CD8-positive, alpha-beta memory T cell (primary cell): ENCODE results near the gene GC. TPM values are rescaled to one million over a fixed set of nuclear protein-coding genes. Genes with fewer than 3 reads are reported as not detected.
"Not testable (repeated sequence)": the region's sequence is repeated elsewhere in the genome, so short reads cannot be mapped to it uniquely, and the experiment has no call there.

Source experiments
- CTCF ChIA-PET: fragments of 350-600 bp; sonication (Branson Sonifier 250); formaldehyde crosslinking; loops from one replicate; lab custom pipeline; 2021; ENCODE audit warnings: antibody characterized with exemption; lab: Charles Lee
- POLR2A ChIA-PET: fragments of 350-600 bp; sonication (Branson Sonifier 250); formaldehyde crosslinking; loops from one replicate; lab custom pipeline; 2021; ENCODE audit warnings: antibody characterized with exemption; lab: Charles Lee
- DNase-seq, 5 donors: peaks; one replicate each; pipeline versions ENCODE4 v3.0.0 to v3.0.0-alpha.2; 2020 to 2022; ENCODE audit warnings: mixed read lengths in 1 of 5
- H3K27ac ChIP-seq: one replicate; pipeline ENCODE4 v1.7.0; 2013; ENCODE audit warnings: low read depth, mild to moderate bottlenecking, low read length, moderate library complexity
- H3K27me3 ChIP-seq: 2 replicates; pipeline ENCODE4 v1.7.0; 2013; ENCODE audit warnings: low read length, mild to moderate bottlenecking; ENCODE audit not compliant: insufficient read depth, poor library complexity, severe bottlenecking
- H3K36me3 ChIP-seq: 2 replicates; pipeline ENCODE4 v1.7.0; 2013; ENCODE audit warnings: mild to moderate bottlenecking, low read length, moderate library complexity; ENCODE audit not compliant: insufficient read depth
- H3K4me1 ChIP-seq: 2 replicates; pipeline ENCODE4 v1.7.0; 2013; ENCODE audit warnings: mild to moderate bottlenecking, low read length, moderate library complexity; ENCODE audit not compliant: insufficient read depth
- H3K4me3 ChIP-seq: 2 replicates; pipeline ENCODE4 v1.7.0; 2013; ENCODE audit warnings: mild to moderate bottlenecking, low read length
- H3K9me3 ChIP-seq: 2 replicates; pipeline ENCODE4 v1.7.0; 2013; ENCODE audit warnings: mild to moderate bottlenecking, low read length
- H3K27ac Mint-ChIP-seq, 8 donors: one replicate each; pipeline ENCODE4 v1.8.0; 2020 to 2021; ENCODE audit warnings: mixed read lengths in 8 of 8, mild to moderate bottlenecking in 6 of 8, inconsistent platforms in 3 of 8, moderate library complexity in 3 of 8
- H3K27me3 Mint-ChIP-seq, 2 donors: one replicate each; pipeline ENCODE4 v1.8.0; 2020 to 2021; ENCODE audit warnings: mixed read lengths in 2 of 2, mild to moderate bottlenecking in 1 of 2, moderate library complexity in 1 of 2
- H3K36me3 Mint-ChIP-seq, 3 donors: one replicate each; pipeline ENCODE4 v1.8.0; 2020 to 2021; ENCODE audit warnings: mixed read lengths in 3 of 3, inconsistent platforms in 1 of 3, mild to moderate bottlenecking in 1 of 3
- H3K4me1 Mint-ChIP-seq, 3 donors: one replicate each; pipeline ENCODE4 v1.8.0; 2020 to 2021; ENCODE audit warnings: mixed read lengths in 3 of 3, inconsistent platforms in 1 of 3, mild to moderate bottlenecking in 1 of 3
- H3K4me3 Mint-ChIP-seq, 7 donors: one replicate each; pipeline ENCODE4 v1.8.0; 2020 to 2021; ENCODE audit warnings: mixed read lengths in 7 of 7, mild to moderate bottlenecking in 6 of 7, moderate library complexity in 4 of 7, inconsistent platforms in 2 of 7
- H3K9me3 Mint-ChIP-seq, 5 donors: one replicate each; pipeline ENCODE4 v1.8.0; 2020 to 2022; ENCODE audit warnings: mixed read lengths in 5 of 5, mild to moderate bottlenecking in 3 of 5, moderate library complexity in 2 of 5, inconsistent platforms in 1 of 5
- polyA plus RNA-seq: library from polyadenylated mRNA; unstranded; fragments of 300-500 nt; fragmentation: Illumina TruSeq; gene quantifications from one replicate; pipeline ENCODE4 v1.2.3, GENCODE V29; 2021
- total RNA-seq, 2 experiments: library from RNA; stranded (reverse); gene quantifications; one replicate each; pipeline ENCODE4 v1.2.3, GENCODE V29; 2021

GC gene
- total and polyA plus RNA-seq, 3 experiments from 2014 or later = not detected

DNA sequence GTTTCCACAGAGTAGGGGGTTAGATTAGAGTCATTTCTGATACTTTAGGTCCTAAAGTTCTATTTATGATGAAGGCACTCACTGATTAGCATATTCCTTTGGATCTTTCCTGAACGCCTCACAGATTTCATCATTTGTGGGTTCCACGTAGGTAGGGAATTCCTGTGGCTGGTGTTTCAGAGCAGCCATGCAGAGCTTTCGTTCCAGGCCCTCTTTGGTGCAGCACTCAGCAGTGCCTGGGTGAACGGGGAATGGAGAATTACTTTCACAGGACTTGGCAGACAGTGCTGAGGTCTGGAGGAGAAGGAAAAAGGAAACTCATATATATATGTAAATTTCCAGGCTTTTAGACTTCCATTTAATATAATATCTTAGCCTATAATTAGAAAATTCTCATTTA is 18.5 kb downstream of the GC start:
- POLR2A ChIA-PET = no interaction called here
- CTCF ChIA-PET = no interaction called here
- no peak overlapping the region for H3K27ac ChIP-seq
- no peaks in the 10 kb centered on the region for H3K36me3 ChIP-seq
- Mint-ChIP-seq H3K36me3 (no peaks in the 10 kb centered on the region), H3K4me3 (no peak overlapping the region), H3K9me3 (peaks cover 0 to under 1% (median 0%) of the 10 kb centered on the region in 5 donors), H3K27ac (no peak overlapping the region), H3K27me3 (peaks cover 1 to 13% of the 10 kb centered on the region in 2 donors), H3K4me1 (peaks cover 0 to 1% (median 0%) of the 10 kb centered on the region in 3 donors)
- H3K27me3 ChIP-seq = no peaks in the 10 kb centered on the region
- H3K4me3 ChIP-seq = no peak overlapping the region
- no peaks in the 10 kb centered on the region for H3K9me3 ChIP-seq
- no peak for DNase-seq
- no peaks in the 10 kb centered on the region for H3K4me1 ChIP-seq

DNA sequence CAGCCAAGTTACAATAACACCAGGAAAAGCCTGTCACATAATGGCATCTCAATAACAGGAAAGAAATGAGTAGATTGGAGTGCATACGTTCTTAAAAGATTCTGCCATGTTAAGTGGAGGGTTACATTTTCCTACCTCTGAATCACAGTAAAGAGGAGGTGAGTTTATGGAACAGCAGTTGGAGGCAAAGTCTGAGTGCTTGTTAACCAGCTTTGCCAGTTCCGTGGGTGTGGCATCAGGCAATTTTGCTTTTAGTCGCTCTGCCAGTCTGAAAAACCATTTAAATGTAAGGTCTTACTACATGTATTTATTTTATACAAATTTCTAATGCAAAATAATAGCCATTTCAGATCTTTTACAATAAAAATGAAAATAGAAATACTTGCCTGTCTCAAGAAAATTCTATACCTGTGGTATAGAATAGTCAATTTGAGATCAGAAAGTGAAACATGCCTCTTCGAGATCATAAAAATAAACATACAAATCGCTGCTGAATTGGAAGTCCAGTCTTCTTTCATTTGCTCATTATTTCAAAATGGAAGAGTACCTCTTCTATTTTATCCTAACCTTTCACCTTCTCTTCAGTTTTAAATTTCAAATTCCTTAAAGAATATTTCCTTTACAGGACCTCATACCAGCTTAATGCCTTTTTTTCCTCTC is 31.4 kb downstream of the GC start:
- no peak overlapping the region for H3K4me3 Mint-ChIP-seq
- Histone ChIP-seq H3K4me3 (no peak overlapping the region), H3K9me3 (no peaks in the 10 kb centered on the region), H3K27ac (no peak overlapping the region), H3K4me1 (no peaks in the 10 kb centered on the region), H3K36me3 (no peaks in the 10 kb centered on the region), H3K27me3 (no peaks in the 10 kb centered on the region)
- CTCF ChIA-PET = no interaction called here
- H3K4me1 Mint-ChIP-seq = no peaks in the 10 kb centered on the region
- DNase-seq = no peak
- H3K36me3 Mint-ChIP-seq = no peaks in the 10 kb centered on the region
- H3K9me3 Mint-ChIP-seq = no peaks in the 10 kb centered on the region
- H3K27ac Mint-ChIP-seq = no peak overlapping the region
- POLR2A ChIA-PET = no interaction called here
- peaks cover 0 to 10% of the 10 kb centered on the region in 2 donors for H3K27me3 Mint-ChIP-seq

- ChIA-PET CTCF (no interaction called here), POLR2A (no interaction called here)
- no peaks in the 10 kb centered on the region for H3K27me3 ChIP-seq
- no peak for DNase-seq
- Mint-ChIP-seq H3K9me3 (no peaks in the 10 kb centered on the region), H3K27ac (no peak overlapping the region), H3K4me1 (no peaks in the 10 kb centered on the region), H3K36me3 (no peaks in the 10 kb centered on the region), H3K27me3 (peaks cover 2 to 9% of the 10 kb centered on the region in 2 donors), H3K4me3 (no peak overlapping the region)
- no peaks in the 10 kb centered on the region for H3K4me1 ChIP-seq
- H3K9me3 ChIP-seq = no peaks in the 10 kb centered on the region
- H3K36me3 ChIP-seq = no peaks in the 10 kb centered on the region
- H3K27ac ChIP-seq = no peak overlapping the region
- no peak overlapping the region for H3K4me3 ChIP-seq
Measured at GRCh38 chr4:71749008-71749594, 34.8 kb downstream of the GC start.

GRCh38 chr4:71746379-71746778 is 37.5 kb downstream of the GC start:
- POLR2A ChIA-PET = no interaction called here
- H3K36me3 ChIP-seq = no peaks in the 10 kb centered on the region
- no peak overlapping the region for H3K4me3 Mint-ChIP-seq
- CTCF ChIA-PET = interaction anchor here (0.6 kb wide), 1 partner anchor 473 kb away, joined by 3 read pairs; no protein-coding TSS in a partner anchor
- no peaks in the 10 kb centered on the region for H3K9me3 ChIP-seq
- H3K27ac Mint-ChIP-seq = no peak overlapping the region
- H3K36me3 Mint-ChIP-seq = no peaks in the 10 kb centered on the region
- H3K4me3 ChIP-seq = no peak overlapping the region
- H3K4me1 Mint-ChIP-seq = no peaks in the 10 kb centered on the region
- H3K27me3 ChIP-seq = no peaks in the 10 kb centered on the region
- H3K9me3 Mint-ChIP-seq = no peaks in the 10 kb centered on the region
- DNase-seq = no peak
- H3K27me3 Mint-ChIP-seq = peaks cover 4 to 20% of the 10 kb centered on the region in 2 donors
- H3K27ac ChIP-seq = no peak overlapping the region
- H3K4me1 ChIP-seq = no peaks in the 10 kb centered on the region

DNA sequence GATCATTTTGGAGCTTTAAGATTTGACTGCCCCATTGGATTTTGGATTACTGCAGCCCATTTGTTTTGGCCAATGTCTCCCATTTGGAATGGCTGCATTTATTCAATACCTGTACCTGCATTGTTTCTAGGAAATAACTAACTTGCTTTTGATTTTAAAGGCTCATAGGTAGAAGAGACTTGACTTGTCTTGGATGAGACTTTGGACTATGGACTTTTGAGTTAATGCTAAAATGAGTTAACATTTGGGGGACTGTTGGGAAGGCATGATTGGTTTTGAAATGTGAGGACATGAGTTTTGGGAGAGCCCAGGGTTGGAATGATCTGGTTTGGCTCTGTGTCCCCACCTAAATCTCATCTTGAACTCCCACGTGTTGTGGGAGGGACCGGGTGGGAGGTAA is 45.1 kb downstream of the GC start:
- H3K27me3 ChIP-seq, H3K36me3 Mint-ChIP-seq, H3K4me1 Mint-ChIP-seq, CTCF ChIA-PET, H3K27ac Mint-ChIP-seq, DNase-seq, H3K36me3 ChIP-seq, H3K4me3 ChIP-seq, H3K4me1 ChIP-seq, H3K27ac ChIP-seq, POLR2A ChIA-PET, H3K9me3 Mint-ChIP-seq, H3K9me3 ChIP-seq, H3K4me3 Mint-ChIP-seq: not testable (repeated sequence)
- peaks cover 5 to 12% of the 10 kb centered on the region in 2 donors for H3K27me3 Mint-ChIP-seq

DNA sequence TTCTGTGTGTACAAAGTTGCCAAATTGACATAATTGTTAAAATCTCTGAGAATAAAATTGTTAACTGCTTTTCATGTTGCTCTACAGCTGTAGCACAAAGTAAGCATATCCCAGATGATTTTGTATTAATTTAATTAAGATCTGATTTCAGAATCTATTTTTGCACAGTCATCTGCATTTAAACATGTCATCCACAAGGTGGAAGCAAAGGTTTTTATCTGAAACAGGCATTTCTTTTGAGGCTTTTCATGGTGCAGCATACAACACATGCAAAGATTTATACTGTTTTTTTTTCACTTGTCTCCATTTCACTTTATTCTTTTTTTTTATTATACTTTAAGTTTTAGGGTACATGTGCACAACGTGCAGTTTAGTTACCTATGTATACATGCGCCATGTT is 51.2 kb downstream of the GC start:
- Mint-ChIP-seq H3K36me3 (peaks cover 0 to 4% (median 0%) of the 10 kb centered on the region in 3 donors), H3K4me1 (no peaks in the 10 kb centered on the region), H3K4me3 (no peak overlapping the region), H3K27me3 (peaks cover 8 to 17% of the 10 kb centered on the region in 2 donors), H3K9me3 (peaks cover 0 to 7% (median 3%) of the 10 kb centered on the region in 5 donors), H3K27ac (no peak overlapping the region)
- H3K9me3 ChIP-seq = no peaks in the 10 kb centered on the region
- H3K36me3 ChIP-seq = no peaks in the 10 kb centered on the region
- H3K4me1 ChIP-seq = no peaks in the 10 kb centered on the region
- CTCF ChIA-PET = no interaction called here
- no peak for DNase-seq
- no peak overlapping the region for H3K27ac ChIP-seq
- no peak overlapping the region for H3K4me3 ChIP-seq
- POLR2A ChIA-PET = no interaction called here
- no peaks in the 10 kb centered on the region for H3K27me3 ChIP-seq

DNA sequence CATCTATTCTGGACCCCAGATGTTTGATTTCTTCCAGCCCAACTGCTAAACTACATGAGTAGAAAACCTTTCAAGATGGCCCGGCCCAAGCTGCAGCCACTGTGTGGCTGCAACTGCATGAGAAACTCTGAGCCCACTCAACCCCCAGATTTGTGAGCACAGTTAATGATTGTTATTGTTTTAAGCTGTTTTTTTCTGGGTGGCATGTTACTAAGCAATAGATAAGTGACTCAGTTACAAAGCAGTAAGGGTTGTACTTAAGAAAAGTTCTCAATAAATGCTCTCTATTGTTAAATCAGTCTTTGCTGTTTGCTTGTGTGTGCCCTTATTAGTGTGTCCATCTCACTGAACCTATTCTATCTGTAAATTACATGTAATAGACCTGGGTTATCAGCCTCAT is 51.8 kb downstream of the GC start:
- no peaks in the 10 kb centered on the region for H3K36me3 ChIP-seq
- Mint-ChIP-seq H3K9me3 (peaks cover 0 to 7% (median 0%) of the 10 kb centered on the region in 5 donors), H3K36me3 (peaks cover 0 to 2% (median 0%) of the 10 kb centered on the region in 3 donors), H3K27me3 (peaks cover 8 to 21% of the 10 kb centered on the region in 2 donors), H3K27ac (no peak overlapping the region), H3K4me3 (no peak overlapping the region), H3K4me1 (no peaks in the 10 kb centered on the region)
- H3K9me3 ChIP-seq = no peaks in the 10 kb centered on the region
- no peak overlapping the region for H3K27ac ChIP-seq
- no peaks in the 10 kb centered on the region for H3K27me3 ChIP-seq
- CTCF ChIA-PET = no interaction called here
- no peak for DNase-seq
- POLR2A ChIA-PET = no interaction called here
- H3K4me3 ChIP-seq = no peak overlapping the region
- H3K4me1 ChIP-seq = no peaks in the 10 kb centered on the region

DNA sequence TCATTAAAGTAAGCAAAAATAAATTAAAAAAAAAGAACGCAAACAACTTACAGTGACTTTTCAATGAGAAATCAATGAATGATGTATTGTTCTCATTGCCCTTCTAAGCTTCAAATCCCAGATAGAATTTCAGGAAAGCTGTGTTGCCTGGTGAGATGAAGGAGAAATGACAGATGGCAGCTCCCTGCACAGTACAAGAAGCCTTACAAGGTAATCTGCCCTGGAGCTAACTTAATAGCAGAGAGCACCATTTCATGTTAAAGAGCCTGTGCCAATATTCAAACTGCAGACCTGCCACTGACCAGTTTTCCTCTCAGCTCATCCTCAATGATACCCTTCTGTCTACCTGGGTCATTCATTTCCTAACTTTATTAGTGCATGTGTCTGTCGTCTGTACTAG is 54.0 kb downstream of the GC start:
- Mint-ChIP-seq H3K27me3 (peaks cover 8 to 29% of the 10 kb centered on the region in 2 donors), H3K4me3 (no peak overlapping the region), H3K9me3 (peaks cover 0 to 4% (median 0%) of the 10 kb centered on the region in 5 donors), H3K27ac (no peak overlapping the region), H3K4me1 (no peaks in the 10 kb centered on the region), H3K36me3 (no peaks in the 10 kb centered on the region)
- Histone ChIP-seq H3K27me3 (no peaks in the 10 kb centered on the region), H3K27ac (no peak overlapping the region), H3K36me3 (no peaks in the 10 kb centered on the region), H3K4me1 (no peaks in the 10 kb centered on the region), H3K4me3 (no peak overlapping the region), H3K9me3 (no peaks in the 10 kb centered on the region)
- CTCF ChIA-PET = no interaction called here
- no peak for DNase-seq
- POLR2A ChIA-PET = no interaction called here
